GM18873 (cell line): ENCODE data around the gene PDE4A.
"Not testable (repeated sequence)": the region's sequence is repeated elsewhere in the genome, so short reads cannot be mapped to it uniquely, and the experiment has no call there.

Experiments used
- ATAC-seq: cut with Tn5 transposase; IDR thresholded peaks from one replicate; pipeline ENCODE4 v1.9.1; 2021; ENCODE audit warnings: mild to moderate bottlenecking, moderate library complexity, moderate number of reproducible peaks; ENCODE audit not compliant: unreplicated experiment, low FRiP score

PDE4A gene

DNA sequence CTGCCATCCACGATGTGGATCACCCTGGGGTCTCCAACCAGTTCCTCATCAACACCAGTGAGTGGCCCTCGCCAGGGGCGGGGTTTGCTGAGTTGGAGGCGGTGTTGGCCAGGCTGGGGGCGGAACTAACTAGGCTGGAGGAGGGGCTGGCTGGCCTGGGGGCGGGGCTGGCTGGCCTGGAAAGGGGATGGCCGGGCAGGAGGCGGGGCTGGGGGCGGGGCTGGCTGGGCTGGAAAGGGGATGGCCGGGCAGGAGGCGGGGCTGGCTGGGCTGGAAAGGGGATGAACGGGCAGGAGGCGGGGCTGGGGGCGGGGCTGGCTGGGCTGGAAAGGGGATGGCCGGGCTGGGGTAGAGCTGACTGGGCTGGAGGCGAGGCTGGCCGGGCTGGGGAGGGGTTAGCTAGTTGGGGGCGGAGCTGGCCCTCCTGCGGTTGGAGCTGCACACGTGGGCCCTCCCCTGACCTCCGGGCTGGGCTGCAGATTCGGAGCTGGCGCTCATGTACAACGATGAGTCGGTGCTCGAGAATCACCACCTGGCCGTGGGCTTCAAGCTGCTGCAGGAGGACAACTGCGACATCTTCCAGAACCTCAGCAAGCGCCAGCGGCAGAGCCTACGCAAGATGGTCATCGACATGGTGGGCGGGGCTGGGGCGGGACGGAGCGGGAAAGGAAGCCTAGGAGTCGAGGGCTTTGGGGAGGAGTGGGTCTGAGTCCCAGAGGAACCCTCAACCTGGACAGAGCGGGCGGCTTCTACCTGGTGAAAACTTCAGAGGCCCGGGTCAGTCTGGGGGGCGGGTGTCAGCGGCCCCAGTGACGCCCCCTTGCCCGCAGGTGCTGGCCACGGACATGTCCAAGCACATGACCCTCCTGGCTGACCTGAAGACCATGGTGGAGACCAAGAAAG lies 41.0 kb downstream of the PDE4A start:
- ATAC-seq = peak; percentile 70

DNA sequence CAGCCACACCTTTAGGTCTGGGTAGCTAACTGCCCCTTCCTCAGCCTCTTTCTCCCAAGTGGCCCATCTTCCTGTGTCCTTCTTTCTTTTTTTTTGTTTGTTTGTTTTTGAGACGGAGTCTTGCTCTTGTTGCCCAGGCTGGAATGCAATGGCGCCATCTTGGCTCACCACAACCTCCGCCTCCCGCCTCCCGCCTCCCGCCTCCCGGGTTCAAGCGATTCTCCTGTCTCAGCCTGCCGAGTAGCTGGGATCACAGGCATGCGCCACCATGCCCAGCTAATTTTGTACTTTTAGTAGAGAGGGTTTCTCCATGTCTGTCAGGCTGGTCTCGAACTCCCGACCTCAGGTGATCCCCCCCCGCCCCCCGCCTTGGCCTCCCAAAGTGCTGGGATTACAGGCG lies 41.7 kb downstream of the PDE4A start:
- not testable (repeated sequence) for ATAC-seq

DNA sequence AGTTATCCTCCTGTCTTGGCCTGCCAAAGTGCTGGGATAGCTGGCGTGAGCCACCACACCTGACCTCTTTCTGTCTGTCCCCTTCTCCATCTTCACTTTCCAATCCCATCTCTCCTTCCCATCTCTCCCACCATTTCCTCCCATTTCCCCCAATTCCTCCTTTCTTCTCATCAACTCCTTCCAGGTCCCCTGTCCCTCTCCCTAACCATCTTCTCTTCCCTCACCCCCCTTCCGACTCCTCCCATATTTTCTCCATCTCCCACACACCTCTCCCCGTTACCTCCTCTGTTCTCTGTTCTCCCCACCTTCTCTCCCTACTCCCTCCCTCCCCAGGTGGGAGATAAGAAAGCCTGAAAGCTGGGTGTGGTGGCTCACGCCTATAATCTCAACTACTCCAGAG lies 42.2 kb downstream of the PDE4A start:
- ATAC-seq = no peak

DNA sequence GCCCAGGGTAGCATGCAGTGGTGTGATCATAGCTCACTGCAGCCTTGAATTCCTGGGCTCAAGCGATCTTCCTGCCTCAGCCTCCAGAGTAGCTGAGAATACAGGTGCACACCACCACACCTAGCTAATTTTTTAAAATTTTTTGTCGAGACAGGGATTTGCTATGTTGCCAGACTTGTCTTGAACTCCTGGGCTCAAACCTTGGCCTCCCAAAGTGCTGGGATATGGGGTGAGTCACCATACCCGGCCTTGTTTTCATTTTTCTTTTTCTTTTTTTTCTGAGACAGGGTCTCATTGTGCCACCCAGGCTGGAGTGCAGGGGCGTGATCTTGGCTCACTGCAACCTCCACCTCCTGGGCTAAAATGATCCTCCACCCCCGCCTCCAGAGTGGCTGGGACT lies 44.1 kb downstream of the PDE4A start:
- no peak for ATAC-seq

DNA sequence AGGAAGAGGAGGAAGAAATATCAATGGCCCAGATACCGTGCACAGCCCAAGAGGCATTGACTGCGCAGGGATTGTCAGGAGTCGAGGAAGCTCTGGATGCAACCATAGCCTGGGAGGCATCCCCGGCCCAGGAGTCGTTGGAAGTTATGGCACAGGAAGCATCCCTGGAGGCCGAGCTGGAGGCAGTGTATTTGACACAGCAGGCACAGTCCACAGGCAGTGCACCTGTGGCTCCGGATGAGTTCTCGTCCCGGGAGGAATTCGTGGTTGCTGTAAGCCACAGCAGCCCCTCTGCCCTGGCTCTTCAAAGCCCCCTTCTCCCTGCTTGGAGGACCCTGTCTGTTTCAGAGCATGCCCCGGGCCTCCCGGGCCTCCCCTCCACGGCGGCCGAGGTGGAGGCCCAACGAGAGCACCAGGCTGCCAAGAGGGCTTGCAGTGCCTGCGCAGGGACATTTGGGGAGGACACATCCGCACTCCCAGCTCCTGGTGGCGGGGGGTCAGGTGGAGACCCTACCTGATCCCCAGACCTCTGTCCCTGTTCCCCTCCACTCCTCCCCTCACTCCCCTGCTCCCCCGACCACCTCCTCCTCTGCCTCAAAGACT lies 46.9 kb downstream of the PDE4A start:
- no peak for ATAC-seq

DNA sequence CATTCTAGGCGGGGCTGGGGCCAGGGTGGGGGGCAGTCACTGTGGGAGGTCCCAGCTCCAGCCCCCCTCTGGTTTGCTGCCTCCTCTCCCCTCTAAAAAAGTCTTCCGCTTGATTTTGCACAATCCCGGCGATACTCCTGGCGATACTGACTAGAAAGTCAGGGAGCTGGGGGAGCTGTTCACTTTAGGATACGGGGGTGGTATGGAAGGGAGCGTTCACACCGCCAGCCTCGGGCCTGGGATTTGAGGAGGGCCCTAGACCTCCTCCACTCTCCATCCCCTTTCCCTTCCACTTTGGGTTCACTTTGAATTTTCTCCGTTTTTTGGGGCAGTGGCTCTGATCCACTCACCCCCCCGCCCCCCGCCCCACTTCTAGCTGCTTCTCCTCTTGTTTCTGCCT lies 47.8 kb downstream of the PDE4A start:
- ATAC-seq = no peak

DNA sequence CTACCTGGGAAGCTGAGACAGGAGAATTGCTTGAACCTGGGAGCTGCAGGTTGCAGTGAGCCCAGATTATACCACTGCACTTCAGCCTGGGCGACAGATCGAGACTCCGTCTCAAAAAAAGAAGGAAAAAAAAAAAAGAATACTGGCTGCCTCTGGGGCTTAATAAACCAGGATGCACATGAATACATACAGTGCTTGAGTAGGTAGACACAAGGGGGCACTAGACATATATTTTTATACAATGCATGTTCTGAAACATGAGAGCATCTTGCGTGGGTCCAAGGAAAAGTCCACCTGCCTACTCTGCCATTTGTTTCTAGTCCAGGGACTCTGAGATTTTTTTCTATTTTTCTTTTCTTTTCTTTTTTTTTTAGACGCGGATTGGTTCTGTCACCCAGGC lies 51.6 kb downstream of the PDE4A start:
- no peak for ATAC-seq

DNA sequence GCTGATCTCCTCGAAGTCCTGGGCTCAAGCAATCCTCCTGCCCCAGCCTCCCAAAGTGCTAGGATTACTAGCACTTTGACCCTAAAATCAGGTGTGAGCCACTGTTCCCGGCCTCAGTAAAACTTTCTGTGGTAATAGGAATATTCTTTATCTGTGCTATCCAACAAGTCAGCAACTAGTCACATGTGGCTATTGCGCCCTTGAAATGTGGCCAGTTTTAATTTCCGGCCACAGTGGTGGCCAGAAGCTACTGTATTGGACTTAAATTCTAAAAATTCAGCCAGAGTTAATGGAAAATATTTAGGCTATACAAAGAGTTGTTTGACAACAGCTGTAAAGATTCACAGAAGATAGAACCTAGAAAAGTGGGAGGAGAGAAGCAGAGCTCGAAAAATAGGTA lies 52.9 kb downstream of the PDE4A start:
- no peak for ATAC-seq

DNA sequence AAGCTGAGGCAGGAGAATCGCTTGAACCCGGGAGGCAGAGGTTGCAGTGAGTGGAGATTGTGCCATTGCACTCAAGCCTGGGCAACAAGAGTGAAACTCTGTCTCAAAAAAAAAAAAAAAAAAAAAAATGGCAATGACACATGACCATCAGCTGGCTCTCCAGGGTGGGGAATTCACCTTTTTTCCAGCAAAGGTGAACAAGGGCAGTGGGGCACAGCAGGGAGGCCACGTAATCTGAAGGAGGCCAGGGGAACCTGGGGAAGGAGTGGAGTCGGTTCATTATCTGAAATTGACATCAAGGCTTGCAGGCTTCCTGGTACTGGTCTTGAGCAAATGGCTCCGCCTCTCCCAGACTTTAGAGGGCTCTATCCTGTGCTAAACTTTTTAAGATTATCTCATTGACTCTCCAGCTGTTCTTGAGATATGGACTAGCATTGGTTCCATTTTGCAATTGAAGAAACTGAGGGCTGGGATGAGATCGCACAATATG lies 54.7 kb downstream of the PDE4A start:
- no peak for ATAC-seq

DNA sequence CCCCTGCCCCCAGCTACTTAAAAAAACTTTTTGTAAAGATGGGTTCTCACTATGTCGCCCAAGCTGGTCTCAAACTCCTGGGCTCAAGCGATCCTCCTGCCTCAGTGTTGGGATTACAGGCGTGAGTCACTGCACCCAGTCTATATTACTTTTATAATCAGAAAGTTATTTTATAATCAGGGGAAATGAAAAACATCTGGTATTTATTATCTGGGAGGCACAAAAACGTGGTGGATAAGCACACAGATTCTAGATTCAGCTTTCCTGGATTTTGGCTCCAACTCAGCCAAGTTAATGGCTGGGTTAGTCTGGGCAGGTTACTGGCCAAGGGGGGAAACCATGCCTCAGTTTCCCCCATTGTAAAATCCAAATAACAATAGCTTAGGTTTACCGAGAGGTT lies 58.1 kb downstream of the PDE4A start:
- no peak for ATAC-seq

DNA sequence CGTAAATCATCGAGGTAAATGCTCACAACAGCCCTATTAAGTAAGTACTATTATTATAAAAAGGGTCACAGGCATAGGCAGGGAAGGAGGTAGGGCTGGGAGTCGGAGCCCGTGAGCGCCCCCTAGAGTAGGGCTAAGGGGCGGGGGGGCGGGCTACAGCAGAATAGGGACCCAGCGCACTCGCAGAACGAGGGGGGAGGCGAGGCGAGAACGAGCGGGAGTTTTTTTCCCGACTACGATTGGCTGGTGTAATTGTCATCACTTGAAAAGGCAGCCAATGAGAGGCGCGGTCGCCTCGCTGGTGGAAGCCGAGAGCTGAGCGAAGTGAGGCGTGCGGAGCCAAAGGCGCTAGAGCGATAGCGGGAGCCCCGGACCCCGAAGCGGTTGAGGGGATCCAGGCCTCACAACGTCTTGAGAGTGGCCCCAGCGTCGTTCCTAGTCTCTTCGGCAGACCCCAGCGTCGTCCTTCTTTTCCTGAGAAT lies 58.6 kb downstream of the PDE4A start:
- no peak for ATAC-seq

DNA sequence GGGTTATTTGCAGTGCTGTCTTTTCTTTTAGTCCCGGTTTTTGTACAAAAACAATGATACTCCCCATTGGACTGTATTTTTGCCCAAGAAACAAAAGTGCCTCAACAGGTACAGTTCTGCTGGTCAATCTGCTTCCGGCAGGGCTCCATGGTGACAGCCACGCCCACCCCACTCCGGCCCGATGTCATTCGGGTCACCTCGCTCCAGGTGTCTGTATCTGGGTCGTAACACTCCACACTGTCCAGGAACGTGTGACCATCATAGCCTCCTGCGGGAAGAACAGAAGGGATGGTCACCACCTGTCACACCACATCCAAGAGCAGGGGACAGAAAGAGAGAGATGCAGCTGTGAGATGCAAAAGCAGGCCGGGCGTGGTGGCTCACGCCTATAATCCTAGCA lies 66.2 kb downstream of the PDE4A start:
- ATAC-seq = no peak

DNA sequence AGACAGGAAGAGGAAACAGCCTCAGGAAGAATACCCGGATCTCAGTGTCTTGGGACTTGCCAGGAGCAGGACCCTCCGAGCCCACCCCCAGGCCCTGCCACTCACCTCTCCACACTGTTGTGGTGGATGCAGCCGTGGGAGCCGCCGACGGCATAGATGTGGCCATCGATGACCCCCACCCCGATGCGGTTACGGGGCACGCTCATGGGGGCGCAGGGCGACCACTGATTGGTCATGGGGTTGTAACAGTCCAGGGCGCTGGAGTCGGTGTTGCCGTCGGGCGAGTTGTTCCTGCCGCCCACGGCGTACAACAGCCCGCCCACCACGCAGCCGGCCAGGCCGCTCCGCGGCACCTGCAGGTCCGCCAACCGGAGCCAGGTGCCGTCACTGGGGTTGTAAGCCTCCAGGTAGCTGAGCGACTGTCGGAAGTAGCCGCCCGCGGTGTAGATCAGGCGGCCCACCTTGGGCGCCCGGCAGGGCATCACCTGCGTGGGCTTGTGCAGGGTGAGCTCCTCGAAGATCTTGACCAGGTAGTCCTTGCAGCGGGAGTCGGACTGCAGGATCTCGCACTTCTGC lies 71.2 kb downstream of the PDE4A start:
- no peak for ATAC-seq

DNA sequence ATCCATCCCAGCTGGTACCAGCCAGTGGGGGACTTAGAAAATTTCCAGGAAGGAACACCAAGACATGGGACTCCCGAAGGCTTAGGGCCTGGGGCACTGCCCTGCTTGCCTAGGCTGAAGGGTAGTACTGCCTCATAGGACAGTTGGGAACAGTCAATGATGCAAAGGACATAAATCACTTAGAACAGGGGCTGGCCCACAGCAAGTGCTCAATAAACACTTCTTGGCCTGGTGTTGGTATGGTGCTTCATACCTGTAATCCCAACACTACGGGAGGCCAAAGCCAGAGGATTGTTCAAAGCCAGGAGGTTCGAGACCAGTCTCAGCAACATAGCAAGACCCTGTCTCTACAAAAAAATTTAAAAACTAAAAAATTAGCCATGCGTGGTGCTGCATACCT lies 77.0 kb downstream of the PDE4A start:
- ATAC-seq = no peak

DNA sequence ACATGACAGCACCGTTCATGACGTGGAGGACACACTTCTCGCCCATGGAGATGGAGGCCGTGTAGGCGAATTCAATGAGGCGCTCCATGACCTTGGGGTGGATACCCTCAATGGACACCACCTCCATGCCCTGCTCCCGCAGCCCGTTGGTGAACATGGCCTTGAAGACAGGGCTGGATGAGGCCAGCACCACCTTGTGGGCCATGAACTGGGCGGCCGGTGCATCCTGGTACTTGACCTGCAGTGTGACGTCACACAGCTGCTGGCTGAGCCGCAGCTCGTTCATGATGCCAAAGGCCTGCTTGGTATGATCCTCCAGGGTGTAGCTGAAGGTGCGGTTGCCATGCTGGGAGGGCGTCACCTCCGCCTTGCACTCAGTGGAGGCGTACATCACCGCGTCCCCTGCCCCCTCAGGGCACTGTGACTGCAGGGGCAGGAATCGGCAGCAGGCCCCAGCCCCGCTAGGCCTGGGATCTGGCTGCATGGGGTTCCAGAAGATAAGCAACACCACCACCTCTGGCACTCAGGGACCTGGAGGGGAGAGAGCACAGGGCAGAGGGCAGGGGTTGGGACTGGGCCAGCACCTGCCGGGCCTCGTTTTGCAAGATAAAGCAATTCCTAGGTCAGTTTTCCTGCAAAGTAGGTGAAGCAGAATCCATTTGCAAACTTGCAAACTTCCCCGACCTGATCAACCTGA lies 79.4 kb downstream of the PDE4A start:
- ATAC-seq = no peak

DNA sequence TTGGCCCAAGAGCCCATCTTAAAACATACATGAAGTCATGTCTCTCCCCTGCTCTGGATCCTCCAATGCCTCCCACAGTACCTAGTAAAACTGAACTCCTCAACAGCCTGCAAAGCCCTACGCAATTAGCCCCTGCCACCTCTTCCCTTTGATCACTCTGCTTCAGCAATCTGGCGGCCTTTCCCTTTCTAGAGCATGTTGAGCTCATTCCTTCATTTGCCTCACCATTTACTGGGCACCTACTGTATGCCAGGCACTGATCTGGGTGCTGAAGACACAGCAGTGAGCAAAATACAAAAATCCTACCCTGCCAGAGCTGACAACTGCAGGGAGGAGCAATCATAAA lies 79.9 kb downstream of the PDE4A start:
- ATAC-seq = no peak

DNA sequence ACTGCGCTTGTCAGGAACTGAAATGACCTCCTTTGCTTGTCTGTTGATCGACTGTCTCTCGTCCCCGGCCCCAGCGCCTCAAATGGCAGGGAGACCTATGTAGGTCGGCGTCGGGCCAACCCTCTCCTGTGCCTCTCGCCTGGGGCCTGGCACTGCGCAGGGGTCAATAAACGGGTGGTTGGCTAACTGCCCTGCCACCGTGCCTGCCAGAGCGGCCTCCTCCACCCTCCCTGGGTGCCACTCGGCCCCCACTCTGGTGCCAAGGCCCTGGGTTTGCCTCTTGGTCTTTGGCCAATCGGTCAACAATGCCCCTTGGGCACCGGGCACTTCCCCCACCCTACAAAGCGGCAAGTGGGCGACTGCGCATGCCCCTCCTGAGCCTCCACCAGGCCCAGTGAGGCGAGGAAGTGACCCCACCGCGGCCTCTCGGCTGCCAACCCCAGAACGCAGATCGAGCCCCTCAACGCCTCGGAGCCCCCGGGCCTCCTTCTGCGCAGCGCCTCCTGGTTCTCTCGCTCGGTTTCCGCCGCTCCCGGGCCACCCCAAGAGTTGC lies 81.7 kb downstream of the PDE4A start:
- peak; percentile 18 for ATAC-seq

DNA sequence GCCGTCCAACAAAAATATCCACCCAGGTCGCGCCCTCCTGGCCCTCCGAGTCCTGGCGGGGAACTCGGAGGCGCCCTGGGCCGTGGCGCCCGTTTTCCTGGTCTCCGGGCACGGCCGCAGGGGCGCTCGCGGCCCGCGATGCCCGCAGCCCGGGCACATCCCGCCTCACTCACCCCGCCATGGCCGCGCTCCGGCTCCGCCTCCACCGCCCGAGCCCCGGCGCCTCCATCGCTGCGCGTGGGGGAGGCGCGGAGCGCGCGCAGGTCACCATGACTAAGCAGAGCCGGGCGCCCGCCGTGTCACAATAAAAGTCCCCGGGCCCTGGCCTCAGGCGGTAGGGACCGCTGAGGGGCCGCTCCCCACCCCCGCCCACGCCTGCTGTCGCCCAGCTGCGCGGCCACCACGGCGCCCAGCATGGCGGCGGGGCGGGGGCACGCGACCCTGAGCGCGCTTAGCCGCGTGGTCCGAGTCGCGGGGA lies 82.2 kb downstream of the PDE4A start:
- ATAC-seq = peak; percentile 55

DNA sequence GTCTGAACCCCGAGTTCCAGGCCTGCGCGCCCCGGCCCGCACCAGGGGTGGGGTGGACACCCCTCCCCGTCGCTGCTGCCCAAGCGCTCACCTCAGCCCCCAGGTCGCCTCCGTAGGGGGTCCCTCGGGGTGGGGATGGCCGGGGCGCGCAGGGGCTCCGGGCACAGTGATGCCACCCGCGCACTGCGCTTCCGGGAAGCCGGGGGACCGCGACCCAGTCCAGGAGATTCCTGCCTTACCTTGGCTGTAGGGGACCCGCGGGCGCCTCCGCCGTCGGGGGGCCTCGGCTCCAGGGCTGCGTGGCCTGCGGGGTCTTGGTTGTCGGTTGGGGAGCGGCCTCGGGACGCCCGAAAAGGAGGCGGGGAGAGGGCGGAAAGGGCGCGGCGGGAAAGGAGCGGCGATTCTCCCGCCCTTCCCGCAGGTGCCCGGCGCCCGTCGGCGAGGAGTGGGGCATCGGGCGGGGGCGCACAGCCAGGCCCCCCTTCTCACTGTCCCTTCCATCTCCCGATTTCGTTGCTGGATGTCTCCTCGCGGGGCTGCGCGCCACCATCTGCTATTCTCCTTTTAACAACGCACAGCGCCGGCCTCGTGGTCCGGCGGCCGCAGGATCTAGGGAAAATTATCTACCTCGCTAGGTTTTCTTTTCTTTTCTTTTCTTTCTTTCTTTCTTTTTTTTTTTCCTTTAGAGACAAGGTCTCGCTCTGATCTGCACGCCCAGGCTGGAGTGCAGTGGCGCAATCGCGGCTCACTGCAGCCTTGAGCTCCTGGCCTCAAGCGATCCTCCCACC lies 82.9 kb downstream of the PDE4A start, which contains the start of gene KEAP1:
TSS of gene KEAP1 (minus strand) at position 355 of the 788 bp plus-strand sequence. CDS start 3,323 bp downstream, outside the sequence.
- ATAC-seq = peak; percentile 7
